ENCODE measurements around the gene CKMT2. TPM values are rescaled to one million over a fixed set of nuclear protein-coding genes. Genes with fewer than 3 reads are reported as not detected.

The CKMT2 gene
- polyA plus RNA-seq (ENCODE audit: insufficient read length in 4 of 4) = 1 to 10 TPM; 5.2 to 9.8 (median 6.0) TPM

DNA sequence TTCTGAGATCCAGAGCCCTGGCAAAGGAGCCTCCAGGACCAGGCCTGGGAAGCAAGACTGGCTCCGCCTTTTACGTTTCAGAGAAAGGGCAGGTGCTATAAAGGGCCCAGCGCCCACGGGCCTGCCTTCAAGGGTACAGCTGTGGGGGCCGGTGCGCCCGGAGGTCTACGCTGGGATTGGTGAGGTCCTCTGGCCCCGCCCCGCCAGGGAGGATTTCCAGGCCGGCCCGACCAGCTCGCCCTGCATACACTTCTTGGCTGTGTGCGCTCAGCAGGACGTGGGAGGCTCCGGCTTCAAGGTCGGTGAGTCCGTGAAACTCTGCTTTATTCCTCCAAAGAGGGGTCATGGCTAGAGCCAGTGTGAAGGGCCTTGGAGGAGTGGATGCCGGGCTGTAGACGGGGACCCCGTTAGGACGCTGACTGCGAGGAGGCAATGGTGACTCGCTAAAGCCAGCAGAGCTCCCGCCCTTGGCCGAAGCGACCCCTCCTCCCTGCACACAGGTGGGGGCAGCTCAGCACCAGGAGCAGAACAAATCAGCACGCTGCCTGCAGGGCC, at the start of gene CKMT2:
CKMT2 (plus strand) TSS at position 243 of the 555 bp plus-strand sequence. CDS start 17,811 bp downstream, outside the sequence.
- peak in 3 of 4 donors; percentile 31 to 39 (median 33) for DNase-seq (ENCODE audit: low read depth in 4 of 4, low spot score in 3 of 4)

DNA sequence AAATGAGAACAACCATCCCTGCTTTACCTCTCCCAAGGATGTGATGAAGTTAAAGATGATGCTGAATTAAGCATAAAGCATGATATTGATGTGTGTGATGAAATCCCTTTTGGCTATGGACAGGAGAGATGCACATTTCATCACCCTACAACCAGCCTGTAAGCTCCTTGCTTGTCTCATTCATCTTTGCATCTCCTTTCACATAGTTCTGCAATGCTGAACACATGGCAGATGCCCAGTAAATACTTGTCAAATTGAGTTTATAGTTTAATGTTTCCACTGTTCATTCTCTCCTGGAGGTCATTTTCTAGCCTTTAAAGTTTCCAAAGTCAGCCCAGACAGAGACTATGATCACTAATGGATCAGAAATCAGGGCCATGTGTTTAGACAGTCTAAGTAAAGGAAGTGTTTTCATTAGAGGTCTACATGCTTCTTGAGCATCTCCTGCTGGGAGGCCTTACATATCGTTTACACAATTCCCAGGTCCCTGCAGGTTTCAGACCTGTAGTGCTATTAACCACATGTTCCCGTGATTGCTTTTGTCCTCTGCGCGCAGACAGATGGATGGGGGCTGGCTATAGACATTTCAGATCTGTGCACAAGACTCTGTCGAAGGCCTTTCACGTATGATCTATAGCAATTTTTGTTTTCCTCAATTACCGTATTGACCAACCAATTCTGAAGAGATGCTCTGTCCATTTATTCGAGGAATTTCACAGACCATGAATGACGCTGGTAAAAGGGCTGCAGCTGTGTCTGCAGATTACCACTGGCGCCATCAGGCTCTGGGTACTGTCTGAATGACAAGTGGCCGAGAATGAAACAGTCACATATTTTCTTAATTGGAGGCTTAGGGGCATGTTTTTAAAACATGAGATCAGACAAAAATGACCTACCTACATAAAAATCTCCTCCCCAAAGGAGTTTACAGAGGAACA, 49.0 kb upstream of the CKMT2 start:
- no peak for DNase-seq (ENCODE audit: low read depth in 4 of 4, low spot score in 3 of 4)

DNA sequence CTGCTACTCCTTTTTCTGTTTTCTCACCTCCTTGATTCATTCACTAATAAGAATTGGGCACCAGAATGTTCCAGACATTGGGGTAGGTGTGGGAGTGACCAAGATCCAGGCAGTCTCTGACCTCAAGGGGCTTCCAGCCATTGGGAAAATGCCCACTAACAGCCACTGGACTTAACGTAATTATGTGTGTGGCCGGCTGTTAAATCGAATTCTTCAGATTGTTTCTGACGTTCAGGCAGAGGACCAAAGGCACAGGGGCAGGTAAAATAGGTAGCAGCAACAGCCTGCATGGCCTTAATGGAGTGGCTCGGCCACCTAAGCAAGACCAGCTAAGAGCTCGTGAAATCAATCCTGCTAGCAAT, 48.4 kb upstream of the CKMT2 start:
- no peak for DNase-seq (ENCODE audit: low read depth in 4 of 4, low spot score in 3 of 4)

GRCh38 chr5:81187885-81188284, 45.2 kb upstream of the CKMT2 start:
- DNase-seq (ENCODE audit: low read depth in 4 of 4, low spot score in 3 of 4) = no peak

GRCh38 chr5:81188962-81189361, 44.2 kb upstream of the CKMT2 start:
- DNase-seq (ENCODE audit: low read depth in 4 of 4, low spot score in 3 of 4) = no peak

GRCh38 chr5:81189875-81190498, 43.1 kb upstream of the CKMT2 start:
- DNase-seq (ENCODE audit: low read depth in 4 of 4, low spot score in 3 of 4) = no peak

DNA sequence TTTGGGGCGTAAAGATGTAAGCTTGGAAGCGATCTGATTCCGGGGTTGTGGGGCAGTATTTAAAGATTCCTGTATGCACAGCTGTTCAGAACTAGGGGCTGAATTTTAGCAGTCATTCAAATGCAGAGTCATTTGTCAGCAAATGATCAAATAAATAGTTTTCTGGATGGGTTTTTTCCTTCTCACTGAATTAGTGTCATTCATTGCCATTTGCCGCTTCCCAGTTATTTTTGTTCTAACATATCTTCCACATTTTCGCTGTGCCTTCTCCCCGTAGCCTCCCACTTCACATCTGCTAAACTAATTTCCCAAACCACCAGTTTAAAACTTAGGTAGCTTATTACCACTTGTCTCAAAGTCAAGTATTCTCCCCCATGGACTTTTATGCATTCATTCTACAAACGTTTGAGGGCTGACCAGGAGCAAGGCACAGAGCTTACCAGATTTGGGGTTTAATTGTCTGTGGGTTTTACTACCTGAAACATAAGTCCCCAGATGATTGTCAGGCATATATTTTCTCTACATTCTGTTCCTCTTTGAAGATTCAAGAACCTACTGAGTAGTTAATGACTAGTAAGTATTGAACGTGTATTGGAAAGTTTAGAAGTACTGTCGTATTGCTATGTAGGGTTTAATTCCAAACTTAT, 41.3 kb upstream of the CKMT2 start:
- DNase-seq (ENCODE audit: low read depth in 4 of 4, low spot score in 3 of 4) = no peak

DNA sequence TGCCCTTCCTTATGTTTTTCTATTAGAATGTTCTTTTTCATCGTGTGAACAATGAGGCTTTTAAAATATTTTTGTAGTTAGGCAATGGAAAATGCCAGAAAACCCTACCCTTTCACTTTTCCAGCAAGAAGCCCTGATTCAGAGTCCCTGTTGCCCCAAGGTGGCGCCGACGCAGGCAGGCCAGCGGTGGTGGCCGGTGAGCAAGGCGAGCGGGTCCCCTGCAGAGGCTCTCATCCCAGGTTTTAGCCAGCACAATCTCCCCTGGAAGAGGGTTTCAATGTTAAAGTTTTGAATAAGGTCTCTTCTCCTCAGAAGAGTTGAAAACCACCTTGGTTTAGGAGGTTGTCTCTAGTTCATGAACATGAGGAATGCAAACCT, 40.8 kb upstream of the CKMT2 start:
- no peak for DNase-seq (ENCODE audit: low read depth in 4 of 4, low spot score in 3 of 4)

GRCh38 chr5:81194633-81195334, 38.3 kb upstream of the CKMT2 start:
- DNase-seq (ENCODE audit: low read depth in 4 of 4, low spot score in 3 of 4) = peak; percentile 46 to 72 (median 56)

- DNase-seq (ENCODE audit: low read depth in 4 of 4, low spot score in 3 of 4) = no peak
Measured at GRCh38 chr5:81195335-81195929, 37.7 kb upstream of the CKMT2 start.

DNA sequence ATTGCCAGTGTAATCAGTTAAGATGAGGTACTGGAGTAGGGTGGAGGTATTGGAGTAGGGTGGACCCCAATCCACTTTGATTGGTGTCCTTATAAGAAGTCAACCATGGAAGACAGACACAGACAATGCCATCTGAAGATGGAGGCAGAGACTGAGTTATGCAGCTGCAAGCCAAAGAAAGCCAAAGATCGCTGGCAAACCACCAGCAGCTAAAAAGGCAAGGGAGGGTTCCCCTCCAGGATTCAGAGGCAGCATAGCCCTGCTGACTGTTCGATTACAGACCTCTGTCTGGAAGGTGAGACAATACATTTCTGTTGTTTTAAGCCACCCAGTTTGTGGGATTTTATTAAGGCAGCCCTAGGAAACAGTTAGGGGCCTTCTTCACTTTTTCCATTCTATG, 30.5 kb upstream of the CKMT2 start:
- DNase-seq (ENCODE audit: low read depth in 4 of 4, low spot score in 3 of 4) = no peak

DNA sequence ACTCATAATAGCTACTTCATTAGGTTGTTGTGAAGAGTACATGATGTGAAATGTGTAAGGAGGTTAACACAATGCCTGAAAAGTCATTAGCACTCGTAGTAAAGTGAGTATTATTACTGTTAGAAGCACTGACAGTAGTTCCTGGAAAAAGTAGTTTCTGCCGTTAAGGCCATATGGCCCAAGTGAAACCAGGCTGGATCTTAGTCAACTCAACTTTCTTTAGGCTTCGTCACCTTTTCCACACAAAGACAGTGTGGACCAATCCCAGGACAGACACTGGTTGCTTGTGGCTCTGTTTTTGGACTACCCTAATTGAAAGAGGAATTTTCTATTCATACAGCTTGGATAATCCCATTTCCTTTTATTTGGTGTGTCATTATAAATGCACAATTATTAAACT, 29.4 kb upstream of the CKMT2 start:
- no peak for DNase-seq (ENCODE audit: low read depth in 4 of 4, low spot score in 3 of 4)

DNA sequence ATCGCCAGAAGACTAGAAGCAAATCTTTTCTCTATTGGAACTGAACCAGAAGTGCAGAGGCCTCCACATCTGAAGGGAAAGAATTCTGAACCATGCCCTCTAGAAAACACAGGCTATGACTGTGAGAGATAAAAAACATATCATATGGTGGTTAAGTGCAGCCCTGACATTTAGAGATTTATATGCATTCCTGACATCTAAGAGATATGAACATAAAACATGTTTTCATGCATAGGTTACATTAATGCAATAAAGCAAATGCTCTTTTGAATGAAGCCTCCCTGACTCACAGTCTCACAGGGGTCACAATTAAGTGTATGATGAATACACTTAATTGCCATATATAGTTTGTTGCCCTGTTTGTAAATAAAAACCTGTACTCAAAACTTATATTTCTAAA, 28.9 kb upstream of the CKMT2 start:
- DNase-seq (ENCODE audit: low read depth in 4 of 4, low spot score in 3 of 4) = no peak

DNA sequence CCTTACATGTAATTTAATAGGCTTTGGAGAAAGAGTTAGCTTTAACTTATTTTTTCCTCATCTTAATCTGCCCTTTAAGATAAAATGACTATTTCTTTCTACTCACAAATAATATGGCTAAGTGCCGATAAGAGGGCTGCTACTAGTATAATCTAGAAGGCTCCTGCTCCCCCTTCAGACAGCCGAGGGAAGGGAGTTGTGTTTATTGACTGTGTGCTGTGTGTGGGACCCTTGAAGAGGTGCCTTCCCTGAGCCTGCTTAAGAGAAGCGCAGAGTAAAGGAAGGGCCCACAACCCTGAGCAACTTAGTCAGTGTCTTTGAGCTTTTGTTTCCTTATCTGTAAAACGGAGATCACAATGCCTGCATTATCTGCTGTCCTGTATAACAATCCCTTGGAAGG, 28.1 kb upstream of the CKMT2 start:
- no peak for DNase-seq (ENCODE audit: low read depth in 4 of 4, low spot score in 3 of 4)

DNA sequence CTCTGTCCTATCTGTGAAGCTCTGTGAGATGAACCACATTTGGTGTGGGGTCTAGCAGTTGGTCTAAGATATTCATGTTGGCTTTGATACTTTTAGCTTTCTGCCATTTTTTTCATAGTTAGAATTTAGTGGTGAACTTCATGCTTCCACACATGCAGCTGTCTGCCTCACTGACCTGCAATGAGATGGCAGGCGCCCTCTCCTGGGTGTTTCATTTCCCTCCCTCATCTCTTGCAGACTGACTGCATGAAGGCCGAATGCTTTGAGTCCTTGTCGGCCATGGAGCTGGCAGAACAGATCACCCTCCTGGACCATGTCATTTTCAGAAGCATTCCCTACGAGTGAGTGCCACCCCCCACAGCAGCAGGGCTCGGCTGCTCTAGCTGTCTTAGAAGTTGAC, 26.1 kb upstream of the CKMT2 start:
- DNase-seq (ENCODE audit: low read depth in 4 of 4, low spot score in 3 of 4) = no peak

DNA sequence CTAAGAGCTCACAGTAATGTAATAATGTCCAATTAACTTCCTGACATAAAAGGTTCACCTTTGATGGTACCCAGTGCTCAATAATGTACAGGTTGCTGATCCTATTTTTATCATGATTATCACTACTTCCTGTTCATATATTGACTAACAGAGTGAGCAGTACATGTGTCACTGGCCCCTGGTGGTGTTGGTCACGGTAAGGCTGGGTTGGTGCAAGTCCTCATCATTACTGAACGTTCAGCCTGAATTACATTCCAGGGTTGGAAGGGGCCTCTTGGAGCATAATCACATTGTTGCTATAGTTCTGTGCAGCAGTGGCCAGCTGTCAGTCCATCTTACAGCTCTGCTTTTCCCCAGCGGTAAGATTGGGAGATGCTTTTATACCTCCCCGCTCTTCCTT, 24.2 kb upstream of the CKMT2 start:
- DNase-seq (ENCODE audit: low read depth in 4 of 4, low spot score in 3 of 4) = no peak

DNA sequence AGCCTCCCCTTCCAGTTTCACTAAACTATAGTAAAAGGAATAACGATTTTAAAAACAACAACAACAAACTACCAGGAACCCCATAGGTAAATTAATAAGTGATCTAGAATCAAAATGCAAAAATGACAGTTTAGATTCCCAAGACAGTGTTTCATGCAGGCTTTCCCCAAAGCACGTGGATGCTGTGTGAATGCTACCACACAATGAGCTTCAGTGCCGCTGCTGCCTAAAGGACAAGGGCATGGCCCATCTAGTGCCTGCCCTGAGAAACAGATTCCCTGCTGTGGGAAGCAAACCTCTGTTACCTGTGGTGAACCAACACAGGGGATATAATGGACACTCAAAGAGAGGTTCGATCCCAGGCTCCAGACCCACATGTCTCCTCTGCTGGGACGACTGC, 23.7 kb upstream of the CKMT2 start:
- DNase-seq (ENCODE audit: low read depth in 4 of 4, low spot score in 3 of 4) = no peak

DNA sequence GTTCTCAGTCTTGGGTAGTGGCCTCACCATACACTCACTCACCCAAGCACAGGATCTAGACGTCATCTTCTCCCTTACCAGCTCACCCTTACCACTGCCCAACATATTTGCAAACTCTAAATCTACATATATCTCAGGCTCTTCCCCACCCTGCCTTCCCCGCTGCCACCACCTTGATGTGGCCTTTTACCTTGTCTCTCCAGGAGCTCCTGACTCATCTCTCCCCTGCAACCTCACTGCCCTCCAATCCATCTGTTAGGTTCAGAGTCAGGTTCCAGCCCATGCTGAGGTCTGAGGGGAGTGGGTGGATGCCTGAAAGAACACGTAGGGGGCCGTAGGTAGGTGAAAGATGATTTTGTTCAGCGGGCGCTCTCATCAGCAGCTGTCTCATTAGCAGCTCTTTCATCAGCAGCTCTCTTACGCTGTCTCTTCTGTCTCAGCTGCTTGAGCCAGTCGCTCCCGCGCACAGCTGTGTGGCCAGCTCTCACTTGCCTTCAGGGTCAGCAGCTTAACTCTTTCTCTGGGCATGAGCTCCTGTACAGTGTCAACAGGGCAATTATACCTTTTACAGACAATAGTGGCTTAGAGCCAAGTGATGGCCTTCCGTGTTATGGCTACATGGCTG, 23.1 kb upstream of the CKMT2 start:
- DNase-seq (ENCODE audit: low read depth in 4 of 4, low spot score in 3 of 4) = no peak

DNA sequence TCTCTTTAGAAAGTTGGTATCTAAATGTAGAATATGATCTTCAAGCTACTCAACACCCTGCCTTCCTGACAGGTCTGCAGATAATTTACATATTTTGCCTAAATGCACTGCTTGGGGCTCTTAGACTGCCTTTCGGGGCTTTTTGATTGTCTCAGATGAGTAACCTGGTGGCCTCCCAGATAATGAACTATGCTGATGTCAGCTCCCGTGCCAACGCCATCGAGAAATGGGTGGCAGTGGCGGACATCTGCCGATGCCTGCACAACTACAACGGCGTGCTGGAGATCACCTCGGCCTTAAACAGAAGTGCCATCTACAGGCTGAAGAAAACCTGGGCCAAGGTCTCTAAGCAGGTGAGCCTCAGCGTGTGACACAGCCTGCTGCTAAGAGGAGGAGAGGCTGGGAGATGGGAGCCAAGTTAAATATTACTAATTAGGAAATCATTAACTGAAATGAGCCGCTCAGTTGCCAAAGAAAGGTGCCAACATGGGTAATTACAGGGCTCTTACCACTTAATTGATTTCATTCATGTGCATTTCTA, 20.8 kb upstream of the CKMT2 start:
- no peak for DNase-seq (ENCODE audit: low read depth in 4 of 4, low spot score in 3 of 4)

- no peak for DNase-seq (ENCODE audit: low read depth in 4 of 4, low spot score in 3 of 4)
Measured at GRCh38 chr5:81213070-81213469, 20.1 kb upstream of the CKMT2 start.

All from left renal pelvis (tissue), 4 donors.